ENCODE results near the gene STK24.

The STK24 gene

DNA sequence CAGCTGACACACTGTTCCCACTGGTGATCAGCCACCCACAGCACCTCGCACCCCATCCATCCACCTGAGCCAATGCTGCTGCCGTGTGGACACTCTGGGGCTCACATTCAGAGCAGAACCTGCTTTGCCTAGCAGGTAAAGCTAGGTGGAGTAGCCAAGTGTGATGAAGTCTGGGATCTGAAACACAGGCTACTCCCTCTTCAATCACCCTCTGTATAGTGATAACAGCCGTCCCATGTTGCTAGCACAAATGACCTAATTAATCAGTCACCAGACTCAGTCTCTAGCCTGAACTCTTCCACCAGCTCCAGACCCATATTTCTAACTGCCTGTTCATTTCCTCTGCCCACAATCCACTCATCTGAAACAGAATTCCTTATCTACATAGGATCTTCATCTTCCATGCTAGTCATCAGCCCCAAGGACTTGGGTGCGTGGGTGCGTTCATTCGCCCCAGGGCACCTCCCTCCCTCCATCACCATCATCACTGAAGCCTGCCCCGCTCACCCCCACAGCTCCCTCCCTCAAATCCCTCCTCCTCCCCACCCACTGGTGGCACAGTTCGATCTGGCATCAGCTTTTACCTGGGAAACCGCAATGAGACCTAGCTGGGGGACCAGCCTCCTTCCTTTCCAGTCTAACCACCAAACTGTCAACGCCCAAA is 19.8 kb downstream of the STK24 start:
- intact Hi-C loops (cut with micrococcal nuclease) = no loop called here
- Mint-ChIP-seq H3K9me3 (no peaks in the 10 kb centered on the region), H3K27ac (no peak overlapping the region), H3K36me3 (ENCODE audit: low read depth) (peaks cover 30% of the 10 kb centered on the region), H3K27me3 (no peaks in the 10 kb centered on the region), H3K4me1 (ENCODE audit: low read depth) (peaks cover 86% of the 10 kb centered on the region), H3K4me3 (no peak overlapping the region)

DNA sequence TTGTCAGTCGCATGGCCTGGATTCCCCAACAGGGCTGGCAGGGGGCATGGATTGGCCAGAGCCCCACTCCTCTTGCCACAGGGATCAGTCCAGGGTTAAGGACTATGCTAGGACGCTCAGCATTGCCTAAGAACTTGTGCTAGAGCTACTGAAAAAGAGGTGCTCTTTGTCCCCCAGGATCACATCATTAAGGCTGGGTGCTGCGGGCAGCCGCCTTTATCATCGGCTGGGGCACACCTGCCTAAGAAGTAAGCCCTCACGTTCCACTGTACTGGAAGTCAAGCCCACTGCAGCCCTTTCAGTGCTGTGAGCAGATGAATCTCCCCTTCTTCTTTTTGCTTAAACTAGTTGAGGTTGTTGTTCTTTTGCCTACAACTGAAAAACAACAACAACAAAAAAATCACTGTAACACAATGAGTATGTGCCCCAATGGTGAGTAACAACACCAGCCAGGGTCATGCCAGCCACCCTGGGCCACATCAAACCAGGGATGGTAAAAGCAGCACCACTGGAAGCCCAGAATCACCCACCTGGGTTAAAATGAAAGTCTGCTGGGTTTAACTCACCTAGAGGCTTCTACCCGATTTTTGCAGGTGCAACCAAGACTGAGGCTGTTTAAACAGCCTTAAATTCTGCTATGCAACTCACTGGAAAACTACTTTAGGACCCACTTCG is 20.6 kb downstream of the STK24 start:
- intact Hi-C loops (cut with micrococcal nuclease) = no loop called here
- Mint-ChIP-seq H3K36me3 (ENCODE audit: low read depth) (peaks cover 35% of the 10 kb centered on the region), H3K4me3 (no peak overlapping the region), H3K9me3 (no peaks in the 10 kb centered on the region), H3K27me3 (no peaks in the 10 kb centered on the region), H3K27ac (no peak overlapping the region), H3K4me1 (ENCODE audit: low read depth) (peaks cover 83% of the 10 kb centered on the region)

DNA sequence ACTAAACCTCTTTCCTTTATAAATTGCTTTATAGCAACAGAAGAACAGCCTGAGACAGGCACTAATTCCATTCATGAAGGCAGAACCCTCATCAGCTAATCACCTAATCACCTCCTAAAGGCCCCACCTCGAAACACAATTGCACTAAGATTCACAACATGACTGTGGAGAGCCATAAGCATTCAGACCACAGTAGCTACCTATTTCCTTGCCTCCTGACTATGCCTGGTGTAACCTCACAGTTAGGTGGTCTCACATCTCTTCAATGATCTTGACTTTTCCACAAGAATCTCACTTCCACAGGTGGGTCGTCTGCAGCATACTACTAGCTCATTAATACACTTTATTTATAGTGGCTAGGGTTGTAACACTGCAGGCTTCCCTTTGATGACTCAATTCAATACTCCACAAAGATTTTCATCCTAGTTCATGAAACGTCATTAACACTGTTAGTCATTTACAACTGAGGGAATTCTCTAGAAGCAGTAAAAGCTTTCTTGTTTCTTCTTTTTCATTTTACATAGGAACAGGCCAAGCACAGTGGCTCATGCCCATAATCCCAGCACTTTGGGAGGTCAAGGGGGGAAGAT is 27.1 kb downstream of the STK24 start:
- no peaks in the 10 kb centered on the region for H3K27me3 Mint-ChIP-seq
- peaks cover 81% of the 10 kb centered on the region for H3K4me1 Mint-ChIP-seq (ENCODE audit: low read depth)
- H3K36me3 Mint-ChIP-seq (ENCODE audit: low read depth) = peaks cover 57% of the 10 kb centered on the region
- no peak overlapping the region for H3K4me3 Mint-ChIP-seq
- peaks cover 11% of the 10 kb centered on the region for H3K9me3 Mint-ChIP-seq
- intact Hi-C loops (cut with micrococcal nuclease) = loop anchor here (5.0 kb wide), 1 partner anchor 33 kb away; no protein-coding TSS in a partner anchor
- peak overlapping the region; percentile 79 for H3K27ac Mint-ChIP-seq

DNA sequence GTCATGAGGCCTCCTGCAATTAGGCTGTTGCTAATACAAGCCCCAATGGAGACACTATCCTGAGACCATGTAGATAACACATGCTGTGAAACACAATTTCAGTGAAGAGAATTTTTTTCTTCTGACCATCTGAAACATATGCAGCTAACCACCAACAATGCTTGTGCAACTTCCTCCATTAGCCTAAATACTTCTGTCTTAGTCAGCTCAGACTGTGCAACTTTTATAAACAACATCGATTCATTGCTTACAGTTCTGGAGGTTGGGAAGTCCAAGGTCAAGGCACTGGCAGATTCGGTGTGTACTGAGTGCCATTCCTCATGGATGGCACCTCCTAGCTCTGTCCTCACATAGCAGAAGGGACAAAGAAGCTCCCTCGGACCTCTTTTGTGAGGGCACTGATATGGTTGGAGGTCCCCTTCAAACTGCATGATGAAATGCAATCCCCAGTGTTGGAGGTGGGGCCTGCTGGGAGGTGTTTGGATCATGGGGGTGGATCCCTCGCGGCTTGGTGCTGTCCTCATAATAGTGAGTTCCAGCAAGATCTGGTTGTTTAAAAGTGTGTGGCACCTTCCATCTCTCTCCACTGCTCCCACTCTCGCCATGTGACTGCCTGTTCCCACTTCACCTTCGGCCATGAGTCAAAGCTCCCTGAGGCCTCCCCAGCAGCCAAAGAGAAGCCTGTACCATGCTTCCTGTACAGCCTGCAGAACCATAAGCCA is 27.7 kb downstream of the STK24 start:
- Mint-ChIP-seq H3K27ac (peak overlapping the region; percentile 79), H3K36me3 (ENCODE audit: low read depth) (peaks cover 57% of the 10 kb centered on the region), H3K4me3 (no peak overlapping the region), H3K9me3 (peaks cover 11% of the 10 kb centered on the region), H3K27me3 (no peaks in the 10 kb centered on the region), H3K4me1 (ENCODE audit: low read depth) (peaks cover 81% of the 10 kb centered on the region)
- intact Hi-C loops (cut with micrococcal nuclease) = no loop called here

DNA sequence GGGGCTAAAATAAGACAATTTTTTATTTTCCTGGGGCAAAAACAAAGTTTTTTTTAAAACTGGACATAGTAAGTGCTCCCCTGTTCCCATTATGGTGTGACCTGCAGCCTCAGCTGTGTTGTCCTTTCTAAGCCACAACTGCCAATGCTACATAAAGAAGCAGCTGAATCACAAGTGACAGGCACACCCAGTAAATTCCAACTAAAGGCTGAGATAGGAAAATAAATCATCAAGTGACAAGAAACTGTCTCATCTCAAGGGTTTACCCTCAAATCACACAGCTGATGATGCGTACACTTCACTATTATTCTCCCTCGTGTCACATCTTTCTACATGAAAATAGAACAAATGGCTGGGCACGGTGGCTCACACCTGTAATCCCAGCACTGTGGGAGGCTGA is 28.7 kb downstream of the STK24 start:
- Mint-ChIP-seq H3K27me3 (no peaks in the 10 kb centered on the region), H3K4me3 (no peak overlapping the region), H3K9me3 (peaks cover 11% of the 10 kb centered on the region), H3K4me1 (ENCODE audit: low read depth) (peaks cover 81% of the 10 kb centered on the region), H3K27ac (peak overlapping the region; percentile 79), H3K36me3 (ENCODE audit: low read depth) (peaks cover 53% of the 10 kb centered on the region)
- intact Hi-C loops (cut with micrococcal nuclease) = no loop called here

DNA sequence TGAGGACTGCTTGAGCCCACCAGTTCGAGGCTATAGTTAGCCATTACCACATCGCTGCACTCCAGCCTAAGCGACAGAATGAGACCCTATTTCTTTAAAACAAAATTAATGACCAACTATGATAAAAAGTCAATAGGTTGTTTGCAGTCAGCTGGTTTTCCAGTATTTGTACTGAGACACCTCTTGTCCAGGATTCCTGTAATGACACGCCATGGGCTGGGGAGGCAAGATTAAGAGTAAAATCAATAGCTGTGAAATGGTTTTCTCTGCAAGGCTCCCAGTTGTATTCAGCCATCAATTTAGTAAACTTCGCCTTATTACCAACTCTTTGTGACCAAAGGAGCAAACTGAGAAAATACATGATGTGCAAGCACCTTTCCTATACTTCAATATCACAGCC is 29.5 kb downstream of the STK24 start:
- H3K27ac Mint-ChIP-seq = peak overlapping the region; percentile 79
- H3K4me3 Mint-ChIP-seq = no peak overlapping the region

DNA sequence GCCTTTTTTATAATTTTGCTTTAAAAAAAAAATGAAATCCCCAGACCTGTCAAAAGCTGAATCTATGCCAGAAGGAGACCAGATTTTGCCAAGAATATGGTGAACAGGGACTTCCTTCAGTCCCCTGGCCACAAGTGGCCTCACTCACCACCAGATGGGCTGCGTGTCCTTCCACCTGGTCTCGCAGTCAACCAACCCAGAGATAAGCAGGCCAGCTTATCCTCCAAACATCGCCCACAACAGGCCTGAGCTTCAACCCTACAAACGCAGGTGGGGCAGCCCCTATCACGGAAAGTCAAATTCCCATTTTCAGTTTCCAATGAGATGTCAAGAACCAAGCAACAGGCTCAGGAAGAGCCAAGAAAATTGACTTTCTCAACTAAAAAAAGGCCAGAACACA is 30.5 kb downstream of the STK24 start:
- Mint-ChIP-seq H3K36me3 (ENCODE audit: low read depth) (peaks cover 39% of the 10 kb centered on the region), H3K4me1 (ENCODE audit: low read depth) (peaks cover 87% of the 10 kb centered on the region), H3K27ac (peak overlapping the region; percentile 37), H3K27me3 (no peaks in the 10 kb centered on the region), H3K4me3 (no peak overlapping the region), H3K9me3 (peaks cover 11% of the 10 kb centered on the region)
- intact Hi-C loops (cut with micrococcal nuclease) = no loop called here

More for the DNA sequence above, 29.5 kb downstream of the STK24 start:
- Mint-ChIP-seq H3K36me3 (ENCODE audit: low read depth) (peaks cover 50% of the 10 kb centered on the region), H3K9me3 (peaks cover 11% of the 10 kb centered on the region), H3K27me3 (no peaks in the 10 kb centered on the region), H3K4me1 (ENCODE audit: low read depth) (peaks cover 84% of the 10 kb centered on the region)
- intact Hi-C loops (cut with micrococcal nuclease) = no loop called here

DNA sequence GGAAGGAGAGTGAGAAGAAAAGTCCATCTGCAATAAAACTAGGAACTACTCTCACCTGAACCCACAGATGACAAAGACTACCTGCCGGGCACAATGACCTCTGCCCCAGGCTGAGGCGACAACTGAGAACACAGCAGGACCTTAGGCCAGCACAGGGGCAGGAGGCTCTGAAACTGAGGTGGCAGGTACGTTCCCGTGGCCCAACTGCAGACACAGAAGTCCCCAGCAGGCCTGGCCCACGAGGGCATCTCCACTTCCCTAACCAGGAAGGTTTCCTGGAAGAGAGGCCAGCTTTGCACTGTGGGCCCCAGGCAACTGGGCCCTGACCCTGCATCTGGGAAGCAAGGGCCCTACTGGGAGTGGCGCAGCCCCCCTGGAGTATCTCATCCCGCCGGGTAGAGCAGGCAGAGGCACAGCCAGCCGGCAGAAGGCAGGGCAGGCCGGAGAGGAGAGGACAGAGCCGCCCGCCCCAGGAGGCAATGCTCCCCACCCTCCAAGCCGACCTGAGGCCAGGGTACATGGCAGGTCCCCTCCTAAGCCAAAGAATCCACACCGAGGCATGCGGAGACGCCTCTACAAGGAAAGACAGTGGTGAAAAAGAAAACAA is 32.7 kb downstream of the STK24 start:
- Mint-ChIP-seq H3K27ac (peak overlapping the region; percentile 26), H3K4me1 (ENCODE audit: low read depth) (peaks cover 70% of the 10 kb centered on the region), H3K9me3 (peaks cover 2% of the 10 kb centered on the region), H3K4me3 (no peak overlapping the region), H3K36me3 (ENCODE audit: low read depth) (peaks cover 23% of the 10 kb centered on the region), H3K27me3 (no peaks in the 10 kb centered on the region)
- intact Hi-C loops (cut with micrococcal nuclease) = no loop called here

DNA sequence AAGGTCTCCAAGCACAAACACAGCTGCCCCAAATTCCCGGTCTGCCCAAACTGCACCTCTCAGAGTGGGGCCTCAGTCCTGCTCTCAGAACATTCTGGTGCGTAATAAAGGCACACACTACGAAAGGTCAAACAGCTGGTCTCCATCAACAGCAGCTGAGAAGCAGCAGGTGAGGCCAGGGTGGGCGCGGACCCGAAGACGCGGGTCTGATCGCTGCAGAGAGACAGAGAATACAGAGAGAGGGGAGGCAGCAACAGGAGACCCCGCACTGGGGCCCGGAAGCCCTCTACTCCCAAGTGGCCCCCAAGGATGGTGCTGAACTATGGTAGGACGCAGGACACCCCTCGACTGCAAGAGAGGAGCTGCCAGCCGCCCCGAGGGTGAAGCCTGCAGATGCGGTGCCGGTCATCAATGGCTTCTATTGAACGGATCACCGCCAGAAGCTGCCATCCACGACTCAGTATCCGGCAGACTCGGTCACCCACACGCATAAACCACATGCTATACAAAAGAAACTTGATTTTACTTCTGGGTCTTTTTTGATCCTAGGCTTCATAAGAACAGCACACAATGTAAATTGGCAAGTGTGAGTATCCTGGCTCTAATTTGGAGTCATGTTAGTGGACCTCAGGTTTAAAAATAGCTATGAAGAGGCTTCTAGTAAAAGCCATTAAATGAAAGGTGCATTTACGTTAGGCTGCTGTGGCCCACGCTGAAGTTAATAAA is 33.4 kb downstream of the STK24 start:
- intact Hi-C loops (cut with micrococcal nuclease) = no loop called here
- Mint-ChIP-seq H3K4me1 (ENCODE audit: low read depth) (peaks cover 63% of the 10 kb centered on the region), H3K27ac (peak overlapping the region; percentile 85), H3K27me3 (no peaks in the 10 kb centered on the region), H3K4me3 (peak overlapping the region; percentile 73), H3K9me3 (no peaks in the 10 kb centered on the region), H3K36me3 (ENCODE audit: low read depth) (peaks cover 28% of the 10 kb centered on the region)

DNA sequence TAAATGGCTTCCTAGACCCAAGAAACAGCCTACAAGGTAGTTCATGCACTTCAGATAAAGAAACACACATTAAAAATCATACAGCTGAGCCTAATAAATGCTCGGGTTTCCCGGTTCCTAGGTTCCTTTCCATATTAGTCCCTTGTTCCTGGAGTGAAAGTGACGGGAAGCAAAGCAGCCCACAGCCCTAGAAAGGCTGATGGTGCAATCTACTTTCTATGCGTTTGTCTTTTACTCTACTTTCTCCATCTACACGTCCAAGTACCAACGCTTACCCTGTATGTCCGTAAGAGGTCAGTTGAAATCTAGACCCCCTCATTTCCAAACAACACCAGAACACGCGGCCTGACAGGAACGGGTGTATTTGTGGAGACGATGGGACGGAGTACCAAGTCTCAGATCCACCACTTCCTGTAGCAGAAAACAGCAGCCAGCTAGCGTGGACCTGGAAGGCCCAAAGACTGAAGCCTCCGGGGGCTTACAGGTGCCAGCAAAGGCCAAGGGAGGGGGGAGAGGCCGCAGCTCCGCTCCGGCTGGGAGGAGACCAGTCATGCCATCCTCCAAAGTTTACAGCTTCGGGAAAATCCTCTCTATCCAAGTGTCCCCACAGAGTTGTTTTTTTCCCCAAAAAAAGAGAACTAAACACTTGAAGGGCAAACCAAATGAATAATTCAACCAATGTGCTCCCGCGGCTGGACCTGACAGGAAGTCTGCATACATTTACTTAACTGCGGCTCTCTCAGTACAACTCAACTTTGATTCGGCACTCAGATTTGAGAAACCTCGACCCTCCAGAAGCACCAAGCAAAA is 34.1 kb downstream of the STK24 start:
- Mint-ChIP-seq H3K9me3 (no peaks in the 10 kb centered on the region), H3K4me3 (peak overlapping the region; percentile 73), H3K36me3 (ENCODE audit: low read depth) (peaks cover 30% of the 10 kb centered on the region), H3K4me1 (ENCODE audit: low read depth) (peaks cover 56% of the 10 kb centered on the region), H3K27me3 (no peaks in the 10 kb centered on the region), H3K27ac (peak overlapping the region; percentile 85)
- intact Hi-C loops (cut with micrococcal nuclease) = no loop called here

DNA sequence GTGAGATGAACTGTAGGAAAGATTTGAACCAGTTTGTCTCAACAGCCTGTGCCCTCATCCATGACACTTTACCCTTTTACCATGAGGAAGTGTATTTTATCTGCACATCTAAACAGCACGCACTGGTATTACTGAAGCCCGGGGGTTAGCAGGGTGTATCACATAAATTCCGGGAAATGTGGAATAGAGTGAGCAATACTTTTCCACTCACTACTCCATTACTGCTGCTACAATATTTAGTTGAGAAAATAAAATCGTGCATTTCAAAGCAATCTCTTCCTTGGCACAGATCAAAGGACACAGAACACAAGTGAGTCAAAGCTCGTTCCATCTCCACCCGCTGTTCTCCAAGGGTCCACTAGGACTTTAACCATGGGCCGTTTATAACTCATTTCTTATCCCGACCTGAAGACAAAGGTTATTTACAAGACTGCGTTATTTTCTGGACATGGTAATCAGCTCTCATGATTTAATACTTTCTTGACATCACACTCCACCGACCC is 35.2 kb downstream of the STK24 start:
- Mint-ChIP-seq H3K9me3 (no peaks in the 10 kb centered on the region), H3K27ac (peak overlapping the region; percentile 85), H3K27me3 (no peaks in the 10 kb centered on the region), H3K36me3 (ENCODE audit: low read depth) (peaks cover 30% of the 10 kb centered on the region), H3K4me3 (no peak overlapping the region), H3K4me1 (ENCODE audit: low read depth) (peaks cover 60% of the 10 kb centered on the region)
- intact Hi-C loops (cut with micrococcal nuclease) = no loop called here

DNA sequence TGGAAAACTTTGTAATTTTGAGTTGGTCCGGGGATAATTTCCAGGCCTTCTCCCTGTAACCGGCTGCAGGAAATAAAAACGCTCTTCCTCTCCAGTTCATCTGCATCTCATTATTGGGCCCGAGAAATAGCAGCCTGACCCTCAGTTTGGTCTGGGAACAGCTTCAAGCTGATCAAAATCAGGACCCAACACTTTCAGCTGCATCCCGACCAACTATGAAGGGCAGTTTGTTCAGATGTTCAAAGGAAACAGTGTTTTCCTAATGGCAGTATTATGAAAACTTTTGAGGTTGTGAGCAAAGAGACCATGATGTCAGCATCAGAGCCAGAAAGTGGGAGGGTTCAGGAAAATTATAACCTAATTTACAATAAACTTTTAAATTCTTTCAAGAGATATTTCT is 35.7 kb downstream of the STK24 start:
- H3K27ac Mint-ChIP-seq = no peak overlapping the region
- H3K9me3 Mint-ChIP-seq = no peaks in the 10 kb centered on the region
- H3K27me3 Mint-ChIP-seq = no peaks in the 10 kb centered on the region
- intact Hi-C loops (cut with micrococcal nuclease) = no loop called here
- no peak overlapping the region for H3K4me3 Mint-ChIP-seq
- H3K4me1 Mint-ChIP-seq (ENCODE audit: low read depth) = peaks cover 60% of the 10 kb centered on the region
- peaks cover 28% of the 10 kb centered on the region for H3K36me3 Mint-ChIP-seq (ENCODE audit: low read depth)

Data from dendritic cell treated with granulocyte-macrophage colony-stimulating factor and Interleukin-4, amounts not matched to agents 40 ng/mL and 50 ng/mL, for 4 days (primary cell).